Transverse colon (tissue), 4 donors: ENCODE results near the gene CR1L. TPM values are rescaled to one million over a fixed set of nuclear protein-coding genes. Genes with fewer than 3 reads are reported as not detected.
"Not testable (repeated sequence)": the region's sequence is repeated elsewhere in the genome, so short reads cannot be mapped to it uniquely, and the experiment has no call there.

Experiments used
- DNase-seq: peaks from one replicate; pipeline ENCODE4 v3.0.0-alpha.2; 2019
- H3K27ac ChIP-seq, 4 donors: fragments of 200-600 bp; sonication (generic); 2 replicates each; pipeline ENCODE4 v1.5.1; 2016 to 2018; ENCODE audit warnings: inconsistent platforms in 4 of 4
- H3K27me3 ChIP-seq: fragments of 200-600 bp; sonication (generic); 2 replicates; pipeline ENCODE4 v1.5.1; 2017; ENCODE audit warnings: inconsistent platforms
- H3K36me3 ChIP-seq, 4 donors: fragments of 200-600 bp; sonication (generic); 2 replicates each; pipeline ENCODE4 v1.5.1; 2017 to 2019; ENCODE audit warnings: inconsistent platforms in 4 of 4
- H3K4me1 ChIP-seq, 4 donors: fragments of 200-600 bp; sonication (generic); 2 replicates each; pipeline ENCODE4 v1.5.1; 2017 to 2020; ENCODE audit warnings: inconsistent platforms in 4 of 4
- H3K4me3 ChIP-seq, 4 donors: fragments of 200-600 bp; sonication (generic); 1 replicate in 1 of 4; 2 replicates in 3 of 4; pipeline versions ENCODE4 v1.5.1 to v1.6.1; 2017 to 2019; ENCODE audit warnings: inconsistent platforms in 4 of 4
- H3K9me3 ChIP-seq, 2 donors: fragments of 200-600 bp; sonication (generic); 2 replicates each; pipeline ENCODE4 v1.5.1; 2017 to 2019; ENCODE audit warnings: inconsistent platforms in 2 of 2
- EP300 ChIP-seq: sonication (generic); formaldehyde crosslinking; IDR thresholded peaks from one replicate; pipeline ENCODE4 v1.6.1; 2017; ENCODE audit warnings: antibody characterized with exemption, low read depth
- POLR2A ChIP-seq: fragments of 450-650 bp; IDR thresholded peaks from one replicate; pipeline ENCODE4 v1.6.1; 2016; ENCODE audit warnings: antibody characterized with exemption, mild to moderate bottlenecking, moderate library complexity
- POLR2AphosphoS5 ChIP-seq, 3 donors: sonication (generic); formaldehyde crosslinking; IDR thresholded peaks; one replicate each; pipeline ENCODE4 v1.6.1; 2016; ENCODE audit warnings: antibody characterized with exemption in 3 of 3
- WGBS, 2 donors: methylation state at CpG; one replicate each; pipeline ENCODE4 v1.1.5; 2018; ENCODE audit warnings: low coverage in 1 of 2; 5-methylcytosine and 5-hydroxymethylcytosine counted together
- in situ Hi-C, 4 donors: fragments of 200-750 bp; cut with MboI; loops; one replicate each; pipeline versions ENCODE4 v1.15.0 to v1.15.1; 2017; ENCODE audit warnings: low sequenced_read_pairs in 3 of 4, low pct_ligation_motif_present in 1 of 4, low pct_unique_long_range_greater_than_20kb in 1 of 4
- intact Hi-C: fragments of 100-400 bp; cut with DNase I; formaldehyde crosslinking; loops from one replicate; pipeline ENCODE4 v1.15.1; 2023; ENCODE audit warnings: low total_unique reads
- total RNA-seq, 4 donors: library from RNA; depleted of rRNA; stranded (reverse); fragments of >200 nt; gene quantifications; one replicate each; pipeline ENCODE4 v1.1.0, GENCODE V29; 2016
- TF ChIP-seq, protein P1 (sequence below), 5 experiments: fragments of 200-600 bp in 3 of 5; fragments of 450-650 bp in 2 of 5; sonication (generic) in 3 of 5; IDR thresholded peaks; 1 replicate in 2 of 5; 2 replicates in 3 of 5; pipeline ENCODE4 v1.5.1; 2016 to 2017; ENCODE audit warnings: antibody characterized with exemption in 5 of 5, inconsistent platforms in 3 of 5, mild to moderate bottlenecking in 2 of 5, moderate library complexity in 1 of 5

Gene CR1L
- total RNA-seq, 4 donors from 2014 or later, result not detected

DNA sequence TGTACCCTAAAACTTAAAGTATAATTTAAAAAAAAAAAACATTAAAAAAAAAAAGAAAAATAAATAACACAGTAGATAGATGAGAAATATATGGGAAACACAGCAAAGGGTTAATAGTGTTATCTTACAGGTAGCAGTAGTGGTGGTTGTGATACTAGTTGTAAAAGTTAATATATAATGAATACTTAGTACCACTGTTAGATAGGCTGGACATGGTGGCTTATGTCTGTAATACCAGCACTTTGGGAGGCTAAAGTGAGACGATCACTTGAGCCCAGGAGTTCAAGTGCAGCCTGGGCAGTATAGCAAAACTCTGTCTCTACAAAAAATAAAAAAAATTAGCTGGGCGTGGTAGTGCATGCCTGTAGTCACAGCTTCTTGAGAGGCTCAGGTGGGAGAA, 74.3 kb downstream of the CR1L start:
- intact Hi-C loops, result no loop called here
- H3K36me3 ChIP-seq, result no peaks in the 10 kb centered on the region
- TF ChIP-seq POLR2A, result no peak
- TF ChIP-seq POLR2AphosphoS5 (IDR thresholded peaks at IDR 0.05), result no peak
- TF ChIP-seq EP300, result no peak
- TF ChIP-seq, protein P1, sequence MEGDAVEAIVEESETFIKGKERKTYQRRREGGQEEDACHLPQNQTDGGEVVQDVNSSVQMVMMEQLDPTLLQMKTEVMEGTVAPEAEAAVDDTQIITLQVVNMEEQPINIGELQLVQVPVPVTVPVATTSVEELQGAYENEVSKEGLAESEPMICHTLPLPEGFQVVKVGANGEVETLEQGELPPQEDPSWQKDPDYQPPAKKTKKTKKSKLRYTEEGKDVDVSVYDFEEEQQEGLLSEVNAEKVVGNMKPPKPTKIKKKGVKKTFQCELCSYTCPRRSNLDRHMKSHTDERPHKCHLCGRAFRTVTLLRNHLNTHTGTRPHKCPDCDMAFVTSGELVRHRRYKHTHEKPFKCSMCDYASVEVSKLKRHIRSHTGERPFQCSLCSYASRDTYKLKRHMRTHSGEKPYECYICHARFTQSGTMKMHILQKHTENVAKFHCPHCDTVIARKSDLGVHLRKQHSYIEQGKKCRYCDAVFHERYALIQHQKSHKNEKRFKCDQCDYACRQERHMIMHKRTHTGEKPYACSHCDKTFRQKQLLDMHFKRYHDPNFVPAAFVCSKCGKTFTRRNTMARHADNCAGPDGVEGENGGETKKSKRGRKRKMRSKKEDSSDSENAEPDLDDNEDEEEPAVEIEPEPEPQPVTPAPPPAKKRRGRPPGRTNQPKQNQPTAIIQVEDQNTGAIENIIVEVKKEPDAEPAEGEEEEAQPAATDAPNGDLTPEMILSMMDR (IDR thresholded peaks at IDR 0.05), result no peak
- H3K4me3 ChIP-seq, result no peak overlapping the region
- no peaks in the 10 kb centered on the region for H3K4me1 ChIP-seq
- in situ Hi-C loops, result no loop called here
- WGBS, 2 donors, result 32 to 67% methylated on average over 1 to 2 of the region's 2 CpGs
- H3K27ac ChIP-seq, result no peak overlapping the region
- no peaks in the 10 kb centered on the region for H3K27me3 ChIP-seq
- DNase-seq, result no peak
- H3K9me3 ChIP-seq, result no peaks in the 10 kb centered on the region

DNA sequence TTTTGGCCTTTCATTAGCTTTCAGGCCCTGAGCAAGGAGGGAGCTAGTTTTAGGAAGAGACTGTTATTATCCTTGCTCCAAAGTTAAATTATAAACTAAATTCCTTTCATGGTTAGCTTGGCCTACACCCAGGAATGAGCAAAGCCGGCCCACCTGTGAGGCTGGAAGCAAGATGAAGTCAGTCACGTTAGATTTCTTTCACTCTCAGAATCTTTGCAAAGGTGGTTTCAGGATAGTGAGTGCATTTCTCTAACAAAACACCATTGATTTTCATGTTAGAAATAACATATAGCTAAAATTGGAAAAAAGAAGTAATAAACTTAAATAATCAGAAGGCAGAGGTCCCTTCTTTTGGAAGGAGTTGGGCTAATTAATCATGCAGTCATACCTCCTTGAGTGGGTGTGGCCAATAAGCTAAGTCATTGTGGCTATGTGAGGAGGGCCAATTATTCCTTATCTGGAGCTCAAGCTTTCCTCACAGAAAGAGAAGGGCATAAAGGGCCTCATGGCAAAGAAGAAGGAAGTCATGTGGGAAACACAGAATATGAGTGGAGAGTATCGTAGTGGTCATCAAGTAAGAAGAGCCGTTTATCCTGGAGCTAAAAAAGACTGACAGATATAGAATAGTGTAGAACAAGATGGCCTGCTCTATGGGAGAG, 83.4 kb downstream of the CR1L start:
- H3K9me3 ChIP-seq, H3K27ac ChIP-seq, H3K27me3 ChIP-seq, intact Hi-C loops, H3K36me3 ChIP-seq, in situ Hi-C loops, H3K4me1 ChIP-seq, DNase-seq, H3K4me3 ChIP-seq: not testable (repeated sequence)
- 72 to 76% methylated on average over 3 to 4 of the region's 4 CpGs for WGBS, 2 donors

- 76 to 79% methylated on average over 5 to 8 of the region's 8 CpGs for WGBS, 2 donors
- H3K36me3 ChIP-seq, H3K4me3 ChIP-seq, in situ Hi-C loops, H3K4me1 ChIP-seq, H3K27me3 ChIP-seq, intact Hi-C loops, H3K9me3 ChIP-seq, DNase-seq, H3K27ac ChIP-seq: not testable (repeated sequence)
Measured at GRCh38 chr1:207737503-207738157, 92.7 kb downstream of the CR1L start.

DNA sequence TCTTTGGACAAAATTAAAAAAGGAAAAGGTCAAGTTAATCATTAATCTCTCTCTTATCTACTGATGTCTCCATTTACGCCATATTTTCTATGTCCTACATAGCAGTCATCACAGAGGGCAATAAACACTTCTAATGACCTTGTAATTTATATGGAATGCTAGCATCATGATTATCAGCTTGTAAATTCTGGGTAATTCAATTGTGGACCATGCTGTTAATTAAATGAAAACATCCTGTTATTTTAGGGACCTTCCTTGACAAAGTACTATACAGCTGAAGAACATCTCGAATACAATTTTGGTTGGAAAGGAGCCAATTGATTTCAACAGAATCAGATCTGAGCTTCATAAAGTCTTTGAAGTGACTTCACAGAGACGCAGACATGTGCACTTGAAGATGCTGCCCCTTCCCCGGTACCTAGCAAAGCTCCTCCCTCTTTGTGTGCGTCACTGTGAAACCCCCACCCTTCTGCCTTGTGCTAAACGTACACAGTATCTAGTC, 93.3 kb downstream of the CR1L start:
- not testable (repeated sequence) for DNase-seq, H3K9me3 ChIP-seq

DNA sequence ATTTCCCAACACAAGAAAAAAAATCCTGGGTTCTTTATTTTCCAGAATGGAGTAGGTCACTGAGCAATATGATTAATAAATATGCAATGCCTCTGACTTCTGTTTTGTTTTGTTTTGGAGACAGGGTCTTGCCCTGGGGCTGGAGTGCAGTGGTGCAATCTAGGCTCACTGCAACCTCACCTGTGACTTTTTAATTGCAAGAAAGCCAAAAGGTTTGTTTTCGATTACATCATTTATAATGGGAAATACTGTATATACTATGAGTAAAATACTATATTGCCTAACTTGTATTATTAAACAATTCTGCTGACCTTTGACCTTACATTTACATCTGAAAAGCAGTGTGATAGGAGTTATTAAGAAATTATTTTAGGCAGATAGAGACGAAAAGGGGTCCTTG, 95.3 kb downstream of the CR1L start:
- 76 to 77% methylated on average over 2 of the region's 2 CpGs for WGBS, 2 donors
- Histone ChIP-seq H3K4me3 (no peak overlapping the region), H3K27me3 (no peaks in the 10 kb centered on the region), H3K27ac (no peak overlapping the region), H3K36me3 (no peaks in the 10 kb centered on the region), H3K4me1 (no peaks in the 10 kb centered on the region), H3K9me3 (no peaks in the 10 kb centered on the region)
- in situ Hi-C loops, result no loop called here
- no peak for DNase-seq
- intact Hi-C loops, result no loop called here
- TF ChIP-seq POLR2AphosphoS5 (IDR thresholded peaks at IDR 0.05), result no peak
- TF ChIP-seq, protein P1 (IDR thresholded peaks at IDR 0.05), result no peak
- no peak for TF ChIP-seq EP300
- TF ChIP-seq POLR2A, result no peak

More for the DNA sequence above, 93.3 kb downstream of the CR1L start:
- intact Hi-C loops, H3K4me3 ChIP-seq, H3K36me3 ChIP-seq, H3K27ac ChIP-seq, H3K4me1 ChIP-seq, H3K27me3 ChIP-seq, in situ Hi-C loops: not testable (repeated sequence)
- WGBS, 2 donors, result 35 to 37% methylated on average over 5 to 6 of the region's 6 CpGs
